GM12875 (cell line): ENCODE measurements around the gene KDR.

Source experiments
- H3K4me3 ChIP-seq: one replicate; pipeline ENCODE4 v1.5.1; 2011; ENCODE audit warnings: low read depth, low read length, control low read depth
- TF ChIP-seq, protein P1 (sequence below): IDR thresholded peaks from 2 replicates; pipeline ENCODE4 v1.5.1; 2011; ENCODE audit warnings: low read depth, mild to moderate bottlenecking, control low read depth, inconsistent platforms, low read length, moderate library complexity, borderline replicate concordance; ENCODE audit not compliant: insufficient read depth

The KDR gene

DNA sequence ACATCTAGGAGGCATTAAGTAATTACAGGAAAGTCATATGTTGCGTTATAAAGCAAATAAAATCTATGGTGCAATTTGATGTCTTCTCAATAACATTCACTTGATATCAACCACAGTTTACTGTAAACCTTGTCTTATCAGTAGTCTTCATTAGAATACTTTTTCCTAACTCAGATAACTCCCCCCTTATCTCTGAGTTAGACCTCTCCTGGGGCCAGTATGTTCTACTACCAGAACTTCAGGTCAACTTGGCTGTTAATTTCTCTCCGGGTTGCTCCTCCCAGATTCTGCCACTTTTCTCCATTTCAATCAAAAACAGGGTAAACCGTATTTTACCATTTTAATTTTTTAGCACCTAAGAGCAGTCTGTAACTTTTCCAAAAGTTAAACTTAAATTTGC is 50.0 kb downstream of the KDR start:
- TF ChIP-seq, protein P1, sequence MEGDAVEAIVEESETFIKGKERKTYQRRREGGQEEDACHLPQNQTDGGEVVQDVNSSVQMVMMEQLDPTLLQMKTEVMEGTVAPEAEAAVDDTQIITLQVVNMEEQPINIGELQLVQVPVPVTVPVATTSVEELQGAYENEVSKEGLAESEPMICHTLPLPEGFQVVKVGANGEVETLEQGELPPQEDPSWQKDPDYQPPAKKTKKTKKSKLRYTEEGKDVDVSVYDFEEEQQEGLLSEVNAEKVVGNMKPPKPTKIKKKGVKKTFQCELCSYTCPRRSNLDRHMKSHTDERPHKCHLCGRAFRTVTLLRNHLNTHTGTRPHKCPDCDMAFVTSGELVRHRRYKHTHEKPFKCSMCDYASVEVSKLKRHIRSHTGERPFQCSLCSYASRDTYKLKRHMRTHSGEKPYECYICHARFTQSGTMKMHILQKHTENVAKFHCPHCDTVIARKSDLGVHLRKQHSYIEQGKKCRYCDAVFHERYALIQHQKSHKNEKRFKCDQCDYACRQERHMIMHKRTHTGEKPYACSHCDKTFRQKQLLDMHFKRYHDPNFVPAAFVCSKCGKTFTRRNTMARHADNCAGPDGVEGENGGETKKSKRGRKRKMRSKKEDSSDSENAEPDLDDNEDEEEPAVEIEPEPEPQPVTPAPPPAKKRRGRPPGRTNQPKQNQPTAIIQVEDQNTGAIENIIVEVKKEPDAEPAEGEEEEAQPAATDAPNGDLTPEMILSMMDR, result no peak

DNA sequence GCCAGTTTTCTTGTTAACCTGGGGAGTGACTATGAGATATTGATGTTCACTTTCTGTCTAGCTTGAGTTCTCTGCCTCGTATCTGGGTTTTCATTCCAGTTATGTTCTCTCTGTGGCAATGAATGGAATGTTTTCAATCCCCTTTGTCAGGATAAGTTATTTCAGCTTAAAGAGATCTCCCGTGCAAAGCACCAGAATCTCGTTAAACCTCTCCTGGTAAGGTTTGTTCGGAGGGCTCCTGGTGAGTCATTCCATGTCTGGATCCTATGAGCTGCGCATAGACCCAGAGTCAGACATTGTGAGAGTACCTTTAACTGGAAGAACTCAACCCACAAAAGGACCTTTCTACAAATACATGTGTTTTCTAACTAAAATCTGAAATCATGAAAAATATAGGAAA is 51.0 kb downstream of the KDR start:
- TF ChIP-seq, protein P1, result no peak
- no peak overlapping the region for H3K4me3 ChIP-seq

More for the DNA sequence above, 50.0 kb downstream of the KDR start:
- no peak overlapping the region for H3K4me3 ChIP-seq

DNA sequence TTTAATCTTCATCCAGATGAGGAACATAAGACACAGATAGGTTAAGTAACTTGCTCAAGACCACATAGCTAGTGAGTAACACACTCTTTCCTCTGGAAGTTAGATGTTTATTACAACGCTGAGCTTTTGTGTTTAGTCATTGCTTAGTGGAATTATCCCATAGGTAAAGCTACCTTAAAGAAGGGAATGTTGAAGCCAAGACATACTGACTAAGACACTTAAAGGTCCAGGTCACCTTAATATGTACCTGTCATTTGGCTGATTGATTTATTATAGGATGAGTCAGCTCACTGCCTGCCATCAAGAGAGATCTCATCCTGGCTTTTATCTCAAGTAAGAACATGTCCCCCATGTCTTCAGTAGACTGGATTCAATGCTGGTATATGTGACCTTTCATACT is 53.4 kb downstream of the KDR start:
- no peak overlapping the region for H3K4me3 ChIP-seq
- TF ChIP-seq, protein P1, result no peak

DNA sequence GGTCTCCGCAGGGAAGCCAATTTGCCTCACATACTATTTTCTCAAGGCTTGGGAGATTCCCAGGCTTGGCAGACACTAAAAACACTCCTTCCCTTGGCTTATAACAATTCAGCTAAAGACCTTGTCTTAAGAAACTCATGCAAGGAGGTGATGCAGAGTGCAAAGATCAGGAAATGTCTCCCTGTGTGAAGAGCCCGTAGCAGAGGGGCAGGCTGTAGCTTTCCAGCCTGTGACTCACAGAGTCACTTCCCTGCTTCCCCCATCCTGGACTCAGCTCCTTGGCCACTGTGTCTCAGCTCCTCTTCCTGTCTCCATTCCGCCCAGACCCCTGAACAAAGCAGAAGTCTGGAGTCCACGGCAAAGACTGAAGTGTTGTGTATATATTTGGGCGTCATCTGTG is 56.1 kb downstream of the KDR start:
- no peak overlapping the region for H3K4me3 ChIP-seq
- TF ChIP-seq, protein P1, result no peak

DNA sequence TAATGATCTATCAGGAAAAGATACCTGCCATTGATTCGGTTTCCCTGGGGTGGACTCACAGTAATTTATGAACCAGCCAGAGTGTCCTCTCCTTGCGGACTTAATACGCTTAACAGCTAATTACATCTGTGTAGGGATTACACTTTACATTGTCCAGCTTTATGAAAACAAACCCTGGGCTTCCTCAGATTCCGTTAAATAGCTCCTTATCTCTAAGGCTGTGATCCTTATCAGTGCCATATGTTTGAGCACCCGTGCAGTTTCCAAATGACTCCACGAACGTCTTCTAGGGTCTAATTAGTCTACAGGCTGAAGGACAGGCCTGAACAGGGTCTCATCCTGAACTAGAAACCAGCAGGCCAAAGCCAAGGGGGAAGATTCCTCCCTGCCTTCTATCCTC is 56.9 kb downstream of the KDR start:
- H3K4me3 ChIP-seq, result no peak overlapping the region
- TF ChIP-seq, protein P1, result no peak

DNA sequence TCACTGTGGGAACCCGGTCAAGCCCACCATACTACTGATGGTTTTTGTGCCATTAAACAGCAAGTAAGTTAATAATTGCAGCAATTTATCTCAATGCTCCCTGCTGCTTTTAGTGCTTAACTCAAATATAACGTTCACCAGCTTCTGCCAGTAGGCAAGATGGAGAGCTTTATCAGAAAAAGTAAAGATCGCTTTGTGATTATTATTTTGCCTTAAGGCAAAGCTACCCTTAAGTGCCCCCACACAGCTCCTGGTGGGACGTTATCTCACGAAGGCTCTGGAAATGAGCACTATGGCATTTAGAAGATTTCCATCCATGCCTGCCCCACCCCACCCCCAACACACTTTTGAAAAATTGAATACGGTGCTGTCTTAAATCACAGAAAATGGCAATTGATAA is 59.4 kb downstream of the KDR start:
- TF ChIP-seq, protein P1, result no peak
- no peak overlapping the region for H3K4me3 ChIP-seq

DNA sequence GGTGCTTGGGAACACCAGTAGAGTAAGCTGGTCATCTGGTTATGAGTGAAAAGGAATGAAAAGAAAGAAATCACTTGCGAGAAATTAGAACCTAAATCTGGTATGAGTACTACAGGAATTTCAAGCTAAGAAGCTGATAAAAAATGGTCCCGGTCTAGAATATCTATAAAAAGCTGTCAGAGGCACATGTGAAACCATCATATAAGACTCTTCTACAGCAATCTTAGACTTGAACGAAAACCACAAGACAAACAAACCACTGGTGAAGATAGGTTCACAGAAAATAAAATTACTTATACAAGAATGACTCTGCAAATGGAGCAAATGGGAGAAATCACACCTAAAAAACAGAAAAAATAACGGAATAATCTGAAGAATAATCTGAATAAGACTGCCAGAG is 69.9 kb downstream of the KDR start:
- no peak overlapping the region for H3K4me3 ChIP-seq
- TF ChIP-seq, protein P1, result no peak
